Right lobe of liver (tissue), 4 donors: Measurements from ENCODE around the gene ZDHHC12.

ENCODE experiments used
- CTCF ChIP-seq, 4 donors: fragments of 200-600 bp in 3 of 4; fragments of 450-650 bp in 1 of 4; IDR thresholded peaks; one replicate each; pipeline versions ENCODE4 v1.5.1 to v1.8.0; 2016 to 2022; ENCODE audit warnings: antibody characterized with exemption in 4 of 4, mild to moderate bottlenecking in 2 of 4
- POLR2A ChIP-seq: fragments of 450-650 bp; IDR thresholded peaks from one replicate; pipeline ENCODE4 v1.6.1; 2017; ENCODE audit warnings: antibody characterized with exemption, mild to moderate bottlenecking
- donor health status: DM: no; HTN: no; CAD: no.
- donor health status: DM: no; HTN: no; CAD: no.
- donor health status: DM: no; HTN: yes; CAD: no.

- TF ChIP-seq CTCF (IDR thresholded peaks at IDR 0.05), result no peak
- no peak for TF ChIP-seq POLR2A
Observed at GRCh38 chr9:128675382-128675781, 48.5 kb downstream of the ZDHHC12 start.
